Embryonic facial prominence (tissue), 1 donor: ENCODE data around the gene HIC2.
"Not testable (repeated sequence)": the region's sequence is repeated elsewhere in the genome, so short reads cannot be mapped to it uniquely, and the experiment has no call there.

Experiments used
- DNase-seq: peaks from one replicate; pipeline ENCODE4 v3.0.0-alpha.2; 2016; ENCODE audit errors: extremely low spot score

The HIC2 gene

DNA sequence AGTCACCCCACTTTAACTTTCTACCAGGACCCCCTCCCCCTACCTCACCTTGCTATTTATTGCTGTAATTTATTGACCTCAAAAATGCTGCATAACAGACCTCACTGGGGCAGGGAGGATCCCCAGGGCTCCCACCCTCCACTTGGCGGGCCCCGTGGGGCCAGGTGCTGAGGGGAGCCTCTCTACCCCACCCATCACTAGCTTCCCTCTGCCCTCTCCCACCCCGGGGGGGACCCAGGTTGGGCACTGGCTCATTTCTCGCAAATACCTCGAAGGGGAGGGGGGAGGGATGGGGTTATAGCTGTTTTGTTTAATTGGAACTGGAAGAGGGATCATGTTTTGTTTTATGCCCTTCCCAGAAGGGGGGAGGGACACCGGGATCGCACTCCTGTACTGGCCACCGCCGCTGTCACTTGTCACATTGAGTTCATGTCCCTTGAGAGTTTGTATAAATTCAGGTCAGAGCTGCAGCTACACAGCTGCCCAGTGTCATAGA lies 33.7 kb downstream of the HIC2 start:
- DNase-seq = no peak

DNA sequence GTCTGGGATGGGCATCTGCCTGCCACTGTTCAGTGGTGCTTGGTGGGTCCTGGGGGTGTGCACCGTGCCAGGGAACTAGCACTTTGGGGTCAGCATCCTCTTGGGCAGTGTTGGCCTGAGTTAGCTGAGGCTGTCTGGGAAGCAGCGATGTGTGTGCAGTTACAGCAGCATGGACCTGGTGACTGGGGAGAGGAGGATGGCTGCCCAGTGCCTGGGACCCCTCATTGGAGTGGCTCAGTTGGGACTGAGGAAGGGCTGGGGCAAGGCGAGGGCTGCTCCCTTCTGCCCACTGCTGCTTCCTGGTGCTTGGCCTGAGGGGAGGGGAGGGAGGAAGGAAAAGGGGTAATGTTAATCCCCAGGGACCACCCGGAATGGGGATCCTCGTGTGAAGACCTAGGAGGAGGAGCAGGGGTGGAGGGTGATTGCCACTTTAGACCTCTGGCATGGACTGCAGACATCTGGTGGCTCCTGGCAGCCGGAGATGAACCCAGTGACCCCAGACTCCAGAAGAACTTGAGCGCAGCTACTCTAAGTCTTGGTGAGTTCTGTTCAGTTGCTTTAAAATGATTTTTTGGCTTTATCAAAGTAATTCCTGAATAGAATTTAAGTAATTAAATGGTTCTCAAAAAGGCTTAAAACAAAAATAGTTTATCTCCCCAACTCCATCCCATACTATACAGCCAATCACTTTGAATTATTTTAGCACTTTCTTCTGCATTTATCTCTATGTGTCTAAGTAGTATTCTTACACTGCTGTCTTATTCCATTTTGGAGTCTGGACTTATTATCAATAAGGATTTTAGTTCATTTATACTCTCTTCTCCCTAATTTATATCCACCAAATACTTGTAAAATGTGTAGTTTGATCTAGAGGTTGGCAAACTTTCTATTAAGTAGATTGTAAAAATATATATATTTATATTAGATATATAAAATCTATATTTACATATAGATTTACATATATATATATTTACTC lies 34.7 kb downstream of the HIC2 start:
- no peak for DNase-seq

DNA sequence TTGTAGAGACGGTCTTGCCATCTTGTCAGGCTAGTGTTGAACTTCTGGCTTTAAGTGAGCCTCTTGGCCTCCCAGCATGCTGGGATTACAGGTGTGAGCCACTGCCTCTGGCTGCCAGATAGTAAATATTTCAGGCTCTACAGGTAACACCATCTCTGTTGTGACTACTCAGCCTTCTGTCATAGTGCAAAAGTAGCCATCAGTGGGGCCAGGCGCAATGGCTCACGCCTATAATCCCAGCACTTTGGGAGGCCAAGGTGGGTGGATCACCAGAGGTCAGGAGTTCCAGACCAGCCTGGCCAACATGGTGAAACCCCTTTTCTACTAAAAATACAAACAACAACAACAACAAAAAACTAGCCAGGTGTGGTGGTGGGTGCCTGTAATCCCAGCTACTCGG lies 35.5 kb downstream of the HIC2 start:
- not testable (repeated sequence) for DNase-seq

DNA sequence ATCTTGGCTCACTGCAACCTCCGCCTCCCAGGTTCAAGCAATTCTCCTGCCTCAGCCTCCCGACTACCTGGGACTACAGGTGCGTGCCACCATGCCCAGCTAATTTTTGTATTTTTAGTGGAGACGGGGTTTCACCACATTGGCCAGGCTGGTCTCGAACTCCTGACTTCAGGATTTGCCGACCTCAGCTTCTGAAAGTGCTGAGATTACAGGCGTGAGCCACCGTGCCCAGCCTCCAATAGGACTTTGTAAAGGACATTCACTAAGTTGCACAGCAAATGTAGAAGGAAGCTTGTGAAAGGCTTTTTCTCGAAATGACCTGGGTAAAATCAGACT lies 37.8 kb downstream of the HIC2 start:
- DNase-seq = not testable (repeated sequence)

DNA sequence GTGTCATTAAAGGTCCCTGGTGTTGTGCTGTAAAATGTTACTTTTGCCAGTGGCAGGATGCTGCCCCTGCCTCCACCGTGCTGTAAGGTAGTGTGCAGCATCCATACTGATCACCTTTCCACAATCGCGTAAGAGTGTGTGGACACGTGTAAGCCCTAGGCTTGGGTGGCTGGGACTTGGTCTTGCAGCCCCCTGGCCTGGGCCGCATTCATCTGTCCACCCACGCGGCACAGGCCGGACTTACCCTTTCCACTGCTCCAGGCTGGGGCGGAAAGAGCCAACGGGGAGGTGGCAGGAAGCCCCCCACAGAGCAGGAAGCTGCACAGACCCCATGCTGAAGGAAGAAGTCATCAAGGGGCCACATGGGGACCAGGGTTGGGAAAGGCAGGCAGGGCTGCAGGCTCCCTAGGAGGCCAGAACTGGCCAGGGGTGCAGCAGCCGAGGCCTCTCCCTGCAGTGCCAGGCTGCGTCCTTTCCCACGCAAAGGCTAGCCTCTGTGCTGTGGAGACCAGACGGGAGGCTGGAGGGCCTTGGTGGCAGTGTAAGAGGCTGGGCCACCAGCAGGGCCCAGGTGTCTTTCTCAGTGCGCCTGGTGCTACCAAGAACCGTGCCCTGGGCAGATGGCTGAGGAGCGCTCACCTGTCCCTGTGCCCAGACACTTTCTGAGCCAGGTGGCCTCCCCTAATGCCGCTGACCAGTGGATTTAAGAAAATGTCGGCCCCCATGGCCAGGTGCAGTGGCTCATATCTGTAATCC lies 38.3 kb downstream of the HIC2 start:
- no peak for DNase-seq

DNA sequence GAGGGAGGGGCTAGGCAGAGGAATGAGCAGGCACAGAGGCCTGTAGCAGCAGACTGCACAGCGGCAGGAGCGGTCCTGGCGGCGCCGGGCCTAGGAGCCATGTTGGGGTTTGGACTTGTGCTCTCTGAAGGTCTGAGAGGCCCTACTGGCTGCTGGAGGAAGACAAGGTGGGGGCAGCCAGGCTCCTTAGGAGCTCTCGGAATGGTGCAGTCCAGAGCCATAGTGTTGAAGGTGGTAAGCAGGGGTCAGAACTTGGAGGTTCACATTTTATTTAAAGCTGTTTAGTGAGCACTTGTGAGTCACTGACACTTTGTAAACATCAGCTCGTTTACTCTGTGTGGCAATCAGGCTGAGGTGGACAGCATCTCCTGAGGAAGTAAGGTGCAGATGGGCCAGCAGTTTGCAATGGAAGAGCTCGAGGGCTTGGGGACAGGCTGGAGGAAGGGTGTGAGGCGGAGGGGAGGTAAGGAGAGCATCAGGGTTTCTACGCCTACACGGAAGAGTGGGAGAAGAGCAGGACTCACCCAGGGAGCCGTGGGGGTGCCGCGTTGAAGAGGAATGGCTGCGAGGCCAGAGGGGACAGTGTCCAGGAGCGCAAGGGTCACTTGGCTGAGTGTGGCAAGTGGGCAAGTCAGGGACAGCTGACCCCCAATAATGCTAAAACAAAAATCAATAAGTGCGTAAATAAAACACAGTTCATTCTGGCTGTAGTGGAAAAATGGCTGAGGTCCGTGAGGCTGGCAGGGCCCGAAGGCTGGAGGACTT lies 40.0 kb downstream of the HIC2 start:
- no peak for DNase-seq

DNA sequence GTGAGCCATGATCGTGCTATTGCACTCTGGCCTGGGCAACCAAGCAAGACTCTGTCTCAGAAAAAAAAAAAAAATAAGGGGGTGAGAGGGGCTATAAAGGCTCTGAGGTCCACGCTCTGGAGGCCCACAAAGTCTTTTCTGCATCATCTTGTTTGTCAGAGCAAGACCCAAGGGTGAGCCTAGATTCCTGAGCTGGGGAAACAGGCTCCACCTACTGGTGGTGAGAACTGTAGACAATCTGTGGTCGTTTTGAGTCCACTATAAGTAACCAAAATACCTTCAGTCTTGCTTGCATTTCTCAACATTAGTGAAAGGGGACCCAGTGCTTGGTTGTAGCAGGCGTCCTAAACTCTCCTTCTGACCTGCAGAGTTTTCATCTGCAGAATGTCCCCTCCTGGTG lies 45.5 kb downstream of the HIC2 start:
- not testable (repeated sequence) for DNase-seq

DNA sequence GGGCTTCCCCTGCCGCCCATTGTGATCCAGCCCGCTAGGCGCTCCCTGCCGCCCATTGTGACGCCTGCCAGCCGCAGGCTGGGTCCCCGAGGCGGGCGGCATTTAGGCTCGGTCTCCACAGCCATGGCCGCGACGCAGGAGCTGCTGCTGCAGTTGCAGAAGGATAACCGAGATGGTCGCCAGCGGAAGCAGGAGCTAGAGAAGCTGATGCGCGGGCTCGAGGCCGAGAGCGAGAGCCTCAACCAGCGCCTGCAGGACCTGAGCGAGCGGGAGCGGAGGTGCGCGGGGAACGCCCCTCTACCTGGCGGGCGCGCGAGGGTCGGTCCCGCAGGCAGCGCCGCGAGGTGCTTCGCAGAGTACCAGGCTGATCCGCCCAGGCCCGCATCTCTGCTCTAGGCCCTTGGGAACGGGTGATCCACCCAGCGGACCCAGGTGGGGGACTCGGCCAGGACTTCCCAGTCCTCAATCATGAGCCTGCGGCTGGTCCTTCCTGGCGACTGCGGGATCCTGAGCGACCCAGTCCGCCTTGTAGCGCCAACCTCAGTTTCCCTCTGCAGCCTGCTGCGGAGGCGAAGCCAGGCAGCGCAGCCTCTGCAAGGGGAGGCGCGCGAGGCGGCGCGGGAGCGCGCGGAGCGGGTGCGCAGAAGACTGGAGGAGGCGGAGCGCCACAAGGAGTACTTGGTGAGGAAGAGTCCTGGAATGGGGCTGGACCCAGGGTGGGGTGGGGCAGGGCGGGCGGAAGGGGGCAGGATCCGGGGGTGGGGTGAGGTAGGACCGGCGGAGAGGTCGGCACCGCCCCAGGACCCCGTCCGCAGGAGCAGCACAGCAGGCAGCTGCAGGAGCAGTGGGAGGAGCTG lies 50.4 kb downstream of the HIC2 start, which contains the start of gene TMEM191C:
Gene TMEM191C, plus strand, starts transcription at position 51 of the 857 bp plus-strand sequence. Its CDS starts 73 bp downstream, at position 124.
- DNase-seq = not testable (repeated sequence)

DNA sequence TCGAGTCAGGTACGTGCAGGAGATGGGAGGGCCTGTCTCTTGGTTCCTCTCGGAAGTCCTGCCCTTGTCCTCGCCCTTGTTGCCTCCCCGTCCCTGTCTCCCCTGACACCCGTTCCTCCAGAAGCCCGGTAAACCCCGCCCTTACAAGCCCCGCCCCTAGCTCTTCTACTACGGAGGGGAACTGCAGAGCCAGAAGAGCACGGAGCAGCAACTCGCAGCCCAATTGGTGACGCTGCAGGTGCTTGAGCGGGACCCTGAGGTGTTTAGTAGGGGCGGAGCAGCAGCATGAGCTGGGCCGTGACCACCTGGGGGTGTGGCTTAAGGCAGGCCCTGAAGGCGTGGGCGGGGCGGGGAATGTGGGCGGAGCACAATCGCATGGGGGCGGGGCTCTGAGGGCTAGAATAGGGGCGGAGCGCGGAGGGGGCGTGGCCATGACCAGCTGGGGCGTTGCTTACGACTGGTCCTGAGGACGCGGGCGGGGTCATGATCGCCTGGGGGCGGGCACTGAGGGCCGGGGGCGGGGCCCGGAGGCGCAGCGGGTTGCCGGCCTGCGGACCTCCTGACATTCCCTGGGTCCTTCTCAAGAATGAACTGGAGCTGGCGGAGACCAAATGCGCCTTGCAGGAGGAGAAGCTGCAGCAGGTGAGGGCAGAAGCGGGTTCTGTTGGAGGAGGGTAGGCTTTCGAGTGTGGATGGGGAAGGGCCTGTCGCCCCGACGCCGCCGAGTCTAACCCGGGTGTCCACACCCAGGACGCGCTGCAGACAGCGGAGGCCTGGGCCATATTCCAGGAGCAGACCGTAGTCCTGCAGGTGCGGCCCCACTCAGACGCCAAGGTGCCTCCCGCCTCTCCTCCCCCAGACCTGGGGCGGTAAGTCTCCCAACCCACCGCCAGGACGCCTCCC lies 51.3 kb downstream of the HIC2 start:
- DNase-seq = not testable (repeated sequence)

DNA sequence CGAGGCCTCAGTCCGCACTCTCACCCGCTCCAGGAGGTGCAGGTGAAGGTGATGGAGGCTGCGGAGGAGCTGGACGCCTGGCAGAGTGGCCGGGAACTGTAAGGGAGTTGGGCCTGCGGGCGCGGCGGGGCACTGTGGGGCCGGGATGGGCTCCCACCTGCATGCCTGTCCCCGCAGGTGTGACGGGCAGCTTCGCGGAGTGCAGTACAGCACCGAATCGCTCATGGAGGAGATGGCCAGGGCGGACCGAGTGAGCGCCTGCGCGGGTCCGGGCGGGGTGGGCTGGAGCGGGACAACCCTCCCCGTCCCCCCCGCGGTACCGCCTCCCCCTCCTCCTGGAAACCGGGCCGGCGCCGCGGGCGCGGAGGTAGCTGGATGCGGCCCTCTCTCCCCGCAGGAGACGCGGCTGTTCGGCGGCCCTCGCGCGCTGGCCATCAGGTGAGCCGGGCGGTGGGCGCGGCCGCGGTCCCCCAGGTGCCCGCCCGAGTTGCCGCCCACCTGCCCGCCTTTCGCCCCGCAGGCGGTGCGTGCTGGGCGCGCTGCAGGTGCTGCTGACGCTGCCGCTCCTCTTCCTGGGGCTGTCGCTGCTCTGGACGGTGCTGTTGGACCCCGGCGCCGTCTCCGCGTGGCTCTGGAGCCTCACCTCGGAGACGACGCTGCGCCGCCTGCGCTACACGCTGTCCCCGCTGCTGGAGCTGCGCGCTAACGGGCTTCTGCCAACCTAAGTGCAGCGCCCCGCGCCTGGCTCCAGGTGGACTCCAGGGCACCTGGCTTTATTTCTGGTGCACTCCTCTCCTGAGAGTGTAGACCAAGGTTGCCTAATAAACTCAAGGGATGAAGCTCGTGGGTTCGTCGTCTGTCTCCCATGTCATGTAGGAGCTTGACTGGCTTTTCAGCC lies 52.2 kb downstream of the HIC2 start:
- DNase-seq = not testable (repeated sequence)

DNA sequence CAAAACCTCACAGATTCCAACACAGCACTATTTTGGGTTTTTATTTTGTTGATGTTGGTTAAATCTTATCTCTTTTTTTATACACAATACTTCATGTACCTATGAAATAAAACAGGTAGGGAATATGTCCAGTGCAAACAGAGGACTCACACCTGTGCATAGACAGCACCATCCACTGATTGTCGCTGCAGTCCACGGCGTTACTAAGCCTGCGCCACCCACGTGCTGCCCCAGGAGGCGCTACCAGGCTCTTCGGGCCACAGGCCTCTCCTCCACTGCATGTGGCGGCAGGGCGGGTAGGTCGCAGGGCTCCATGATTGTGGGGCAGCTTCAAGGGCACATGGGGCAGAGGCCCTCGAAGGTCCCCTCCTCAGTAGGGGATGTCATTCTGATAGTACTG lies 55.8 kb downstream of the HIC2 start:
- not testable (repeated sequence) for DNase-seq

DNA sequence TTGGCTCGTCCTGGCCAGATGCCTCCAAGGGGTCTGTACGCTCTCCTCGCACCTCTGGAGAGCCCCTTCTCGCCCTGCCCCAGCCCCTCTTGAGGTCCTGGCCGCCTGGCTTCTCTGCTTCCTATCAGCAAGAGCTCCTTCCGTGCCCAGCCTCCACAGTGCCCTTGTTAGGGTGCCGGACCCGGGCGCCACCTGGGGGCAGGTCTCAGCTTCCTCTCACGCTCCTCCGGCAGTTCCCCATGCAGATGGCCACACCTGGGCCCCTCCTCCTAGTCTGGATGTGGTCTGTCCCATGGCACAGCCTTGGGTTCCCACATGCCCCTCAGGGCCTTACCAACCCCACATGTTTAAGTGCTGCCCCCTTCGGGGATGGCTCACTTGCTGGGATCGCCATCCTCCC lies 56.5 kb downstream of the HIC2 start:
- not testable (repeated sequence) for DNase-seq

DNA sequence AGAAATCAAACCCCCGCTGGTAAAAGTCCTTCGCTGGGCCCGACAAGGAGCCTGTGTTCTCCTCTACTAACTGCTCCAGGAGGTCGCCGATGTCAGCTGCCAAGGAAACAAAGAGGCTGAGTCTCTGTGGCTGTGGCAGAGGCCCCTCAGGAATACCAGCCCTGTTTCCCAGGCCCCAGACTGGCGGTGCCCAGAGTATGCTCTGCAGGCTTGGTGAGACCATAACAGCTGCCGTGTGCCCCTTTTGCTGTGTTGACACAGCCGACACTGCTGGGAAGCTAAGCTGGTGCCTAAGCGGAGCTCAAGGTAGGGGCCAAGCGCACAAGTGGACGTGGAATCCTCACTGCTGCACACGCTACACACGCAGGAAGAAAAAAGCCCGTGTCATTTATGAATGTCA lies 66.9 kb downstream of the HIC2 start:
- DNase-seq = not testable (repeated sequence)

DNA sequence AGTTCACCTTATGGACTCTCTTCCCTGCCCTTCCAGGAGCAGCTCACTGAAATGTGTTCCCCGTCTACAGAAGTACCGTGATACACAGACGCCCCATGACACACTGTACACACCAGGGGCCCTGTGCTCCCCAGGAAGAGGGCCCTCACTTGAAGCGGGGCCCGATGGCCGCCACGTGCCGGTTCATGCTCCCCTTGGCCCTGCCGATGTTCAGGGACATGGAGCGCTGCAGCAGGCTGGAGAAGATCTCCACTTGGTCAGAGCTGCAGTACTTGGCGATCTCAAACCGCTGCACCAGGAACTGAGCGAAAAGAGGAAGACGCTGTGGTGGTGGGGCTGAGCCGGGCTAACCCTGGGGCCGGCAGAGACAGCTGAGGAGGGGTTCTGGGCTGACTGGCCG lies 70.6 kb downstream of the HIC2 start:
- not testable (repeated sequence) for DNase-seq

DNA sequence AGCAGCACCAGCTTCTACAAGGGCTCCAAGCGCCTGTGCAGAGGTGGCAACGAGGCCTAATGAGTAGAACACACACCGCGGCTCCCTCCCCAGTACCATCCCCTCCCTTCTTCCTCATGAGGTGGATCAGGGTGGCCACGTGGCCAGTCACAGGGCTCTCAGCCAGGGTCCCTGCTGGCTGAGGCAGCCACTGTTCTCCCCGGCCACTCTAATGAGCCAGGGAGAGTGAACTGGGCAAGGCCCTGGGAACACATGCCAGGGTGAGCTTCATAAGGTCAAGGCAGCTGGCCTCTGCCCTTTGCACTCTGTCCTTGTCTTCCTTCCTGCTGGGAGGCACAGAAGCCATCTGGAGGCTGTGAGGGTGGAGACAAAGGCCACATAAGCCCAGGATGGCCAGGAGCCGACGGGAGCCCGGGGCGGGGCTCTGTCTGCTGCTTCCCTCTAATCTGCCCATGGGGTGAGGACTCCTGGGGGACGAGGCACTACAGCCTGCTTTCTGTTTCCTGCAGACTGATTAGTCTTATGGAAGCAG lies 72.0 kb downstream of the HIC2 start:
- not testable (repeated sequence) for DNase-seq

DNA sequence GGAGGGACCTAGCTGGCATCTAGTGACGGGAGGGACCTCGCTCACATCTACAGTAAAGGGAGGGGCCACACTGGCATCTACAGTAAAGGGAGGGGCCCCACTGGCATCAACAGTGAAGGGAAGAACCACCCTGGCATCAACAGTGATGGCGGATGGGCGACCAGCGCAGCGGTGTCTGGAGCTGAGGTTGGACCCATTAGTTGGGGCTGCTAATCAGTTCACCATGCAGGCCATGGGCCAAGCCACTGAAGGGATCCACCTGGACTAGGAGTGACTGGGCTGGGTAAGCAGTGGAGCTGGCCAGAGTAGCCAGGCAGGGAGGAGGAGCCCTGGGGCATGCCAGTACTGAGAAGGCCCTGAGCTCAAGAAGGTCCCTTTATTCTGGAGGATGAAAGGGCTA lies 73.4 kb downstream of the HIC2 start:
- not testable (repeated sequence) for DNase-seq

DNA sequence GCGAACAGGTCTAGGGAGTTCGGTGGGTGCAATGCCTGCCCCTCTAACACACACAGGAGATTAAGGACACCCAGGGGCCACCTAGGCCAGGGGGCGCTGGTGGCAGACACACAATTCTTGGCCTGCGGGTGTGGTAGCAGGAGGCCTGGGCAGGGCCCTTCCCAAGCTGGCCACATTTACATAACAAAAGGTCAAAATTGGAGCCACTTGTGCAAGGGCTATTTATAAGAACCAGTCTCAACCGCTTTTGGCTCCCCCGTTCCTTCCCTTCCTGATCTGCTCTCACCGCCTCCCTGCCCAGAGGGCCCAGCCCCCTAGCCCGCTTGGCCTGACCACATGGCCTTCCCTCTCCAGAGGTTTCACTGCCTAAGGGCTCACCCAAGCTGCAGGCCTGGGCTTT lies 75.1 kb downstream of the HIC2 start:
- not testable (repeated sequence) for DNase-seq
